SK-N-SH (cell line): ENCODE data around the gene SPA17. TPM values are rescaled to one million over a fixed set of nuclear protein-coding genes. Genes with fewer than 3 reads are reported as not detected.

Experiments
- CTCF ChIA-PET: fragments of 300-600, 350-600 bp; formaldehyde crosslinking; extraction: SDS; loops from one replicate; lab custom pipeline; 2021; lab: Yijun Ruan, JAX
- POLR2A ChIA-PET: fragments of 350-600 bp; sonication (Branson Sonifier 250); formaldehyde crosslinking; extraction: SDS; loops from one replicate; lab custom pipeline; 2020; ENCODE audit warnings: antibody characterized with exemption, inconsistent platforms; lab: Yijun Ruan, JAX
- DNase-seq: peaks from one replicate; pipeline ENCODE4 v3.0.0; 2012
- H2AFZ ChIP-seq: fragments of 200-600 bp; sonication (generic); 2 replicates; pipeline ENCODE4 v1.8.1; 2016; ENCODE audit warnings: antibody characterized with exemption, mild to moderate bottlenecking, low read depth
- H3F3A ChIP-seq: fragments of 200-600 bp; sonication (generic); replicated peaks from 2 replicates; pipeline ENCODE3; 2016; ENCODE audit warnings: antibody characterized with exemption, mild to moderate bottlenecking; ENCODE audit not compliant: insufficient read depth
- H3K27ac ChIP-seq, 2 experiments: fragments of 200-500 bp in 1 of 2; fragments of 200-600 bp in 1 of 2; sonication (Bioruptor generic) in 1 of 2; sonication (generic), shearing (Covaris generic) in 1 of 2; 2 replicates each; pipeline versions ENCODE4 v1.5.1 to v1.6.1; 2014 to 2016; ENCODE audit warnings: low read depth in 2 of 2, inconsistent platforms in 1 of 2, low read length in 1 of 2, mild to moderate bottlenecking in 1 of 2, mixed read lengths in 1 of 2
- H3K27me3 ChIP-seq: fragments of 200-600 bp; sonication (generic), shearing (Covaris generic); 2 replicates; pipeline ENCODE4 v1.6.1; 2016; ENCODE audit warnings: mixed run types; ENCODE audit not compliant: insufficient read depth
- H3K36me3 ChIP-seq, 2 experiments: fragments of 200-500 bp in 1 of 2; fragments of 200-600 bp in 1 of 2; sonication (Bioruptor generic) in 1 of 2; sonication (generic) in 1 of 2; replicated peaks in 1 of 2; 2 replicates each; pipeline versions ENCODE3 to v1.5.1; 2014 to 2016; ENCODE audit warnings: low read length in 1 of 2, mild to moderate bottlenecking in 1 of 2; ENCODE audit not compliant: insufficient read depth in 2 of 2, control insufficient read depth in 1 of 2
- H3K4me1 ChIP-seq, 2 experiments: fragments of 200-500 bp in 1 of 2; fragments of 200-600 bp in 1 of 2; sonication (Bioruptor generic) in 1 of 2; sonication (generic), shearing (Covaris generic) in 1 of 2; 2 replicates each; pipeline versions ENCODE4 v1.5.1 to v1.6.1; 2014 to 2016; ENCODE audit warnings: low read depth in 1 of 2, low read length in 1 of 2, mixed run types in 1 of 2; ENCODE audit not compliant: insufficient read depth in 2 of 2, control insufficient read depth in 1 of 2
- H3K4me2 ChIP-seq: fragments of 200-600 bp; sonication (generic), shearing (Covaris generic); 2 replicates; pipeline ENCODE4 v1.6.1; 2017; ENCODE audit warnings: mixed run types
- H3K4me3 ChIP-seq, 2 experiments: fragments of 200-500 bp in 1 of 2; fragments of 200-600 bp in 1 of 2; sonication (Bioruptor generic) in 1 of 2; sonication (generic), shearing (Covaris generic) in 1 of 2; 2 replicates each; pipeline versions ENCODE4 v1.5.1 to v1.8.1; 2014 to 2016; ENCODE audit warnings: low read depth in 2 of 2, inconsistent platforms in 1 of 2, low read length in 1 of 2, mild to moderate bottlenecking in 1 of 2, mixed read lengths in 1 of 2, moderate library complexity in 1 of 2
- H3K79me2 ChIP-seq: fragments of 200-600 bp; sonication (generic); 2 replicates; pipeline ENCODE4 v1.8.1; 2017; ENCODE audit warnings: mild to moderate bottlenecking; ENCODE audit not compliant: insufficient read depth
- H3K9ac ChIP-seq: fragments of 200-600 bp; sonication (generic); 2 replicates; pipeline ENCODE4 v1.6.1; 2017; ENCODE audit warnings: mixed run types
- H3K9me2 ChIP-seq: fragments of 200-600 bp; sonication (generic); 2 replicates; pipeline ENCODE4 v1.6.1; 2017; ENCODE audit warnings: mixed run types
- H3K9me3 ChIP-seq: fragments of 200-600 bp; sonication (generic); 2 replicates; pipeline ENCODE4 v1.6.1; 2017; ENCODE audit warnings: mixed run types, mild to moderate bottlenecking, moderate library complexity
- H4K20me1 ChIP-seq: fragments of 200-600 bp; sonication (generic); 2 replicates; pipeline ENCODE4 v1.6.1; 2017; ENCODE audit warnings: mild to moderate bottlenecking, mixed run types; ENCODE audit not compliant: insufficient read depth
- ELF1 ChIP-seq: IDR thresholded peaks from 2 replicates; pipeline ENCODE4 v1.4.0; 2012
- FOSL2 ChIP-seq: IDR thresholded peaks from 2 replicates; pipeline ENCODE4 v1.4.0; 2012; ENCODE audit warnings: low read depth, mild to moderate bottlenecking, moderate library complexity, borderline replicate concordance
- FOXJ3 ChIP-seq: sonication (generic); formaldehyde crosslinking; IDR thresholded peaks from 2 replicates; pipeline ENCODE4 v1.5.1; 2020; ENCODE audit warnings: mild to moderate bottlenecking, missing genetic modification reagents
- GABPA ChIP-seq: IDR thresholded peaks from 2 replicates; pipeline ENCODE4 v1.4.0; 2012; ENCODE audit warnings: low read depth, mild to moderate bottlenecking
- MEF2A ChIP-seq: IDR thresholded peaks from 2 replicates; pipeline ENCODE4 v1.4.0; 2012; ENCODE audit warnings: low read depth, borderline replicate concordance
- NFIC ChIP-seq: IDR thresholded peaks from 2 replicates; pipeline ENCODE4 v1.4.0; 2012; ENCODE audit warnings: borderline replicate concordance
- POLR2AphosphoS5 ChIP-seq: IDR thresholded peaks from 2 replicates; pipeline ENCODE4 v1.6.1; 2012; ENCODE audit warnings: low read depth, low read length
- RAD21 ChIP-seq: IDR thresholded peaks from 2 replicates; pipeline ENCODE4 v1.6.1; 2012; ENCODE audit warnings: mild to moderate bottlenecking, low read length
- RCOR1 ChIP-seq: fragments of 150-350 bp; IDR thresholded peaks from 2 replicates; pipeline ENCODE4 v1.6.1; 2017; ENCODE audit warnings: antibody characterized with exemption, low read length
- RXRA ChIP-seq: IDR thresholded peaks from 2 replicates; pipeline ENCODE4 v1.4.0; 2012; ENCODE audit warnings: low read depth, mild to moderate bottlenecking, borderline replicate concordance
- SIN3A ChIP-seq: IDR thresholded peaks from 2 replicates; pipeline ENCODE4 v1.6.1; 2012; ENCODE audit warnings: low read depth, mild to moderate bottlenecking, low read length, moderate library complexity, borderline replicate concordance
- SMC3 ChIP-seq: IDR thresholded peaks from 2 replicates; pipeline ENCODE4 v1.6.1; 2012; ENCODE audit warnings: low read depth, low read length, improper control_type of control experiment
- TCF12 ChIP-seq: IDR thresholded peaks from 2 replicates; pipeline ENCODE4 v1.4.0; 2012
- YY1 ChIP-seq: IDR thresholded peaks from 2 replicates; pipeline ENCODE4 v1.4.0; 2012; ENCODE audit warnings: low read depth, mild to moderate bottlenecking
- ZBTB33 ChIP-seq: IDR thresholded peaks from 2 replicates; pipeline ENCODE4 v1.4.0; 2012; ENCODE audit warnings: low read depth, borderline replicate concordance
- WGBS: methylation state at CpG from one replicate; pipeline ENCODE4 v1.1.6; 2017; ENCODE audit warnings: low lambda C conversion rate; 5-methylcytosine and 5-hydroxymethylcytosine counted together
- polyA plus RNA-seq, 3 experiments: library from polyadenylated mRNA; depleted of rRNA; stranded (reverse); fragments of >200 nt; gene quantifications; 2 replicates each; pipeline ENCODE4 v1.2.3, GENCODE V29; 2012
- TF ChIP-seq, protein P1 (sequence below): fragments of 150-350 bp; IDR thresholded peaks from 2 replicates; pipeline ENCODE4 v1.6.1; 2016; ENCODE audit warnings: mild to moderate bottlenecking, low read depth, low read length
- TF ChIP-seq, protein P2 (sequence below): IDR thresholded peaks from 2 replicates; pipeline ENCODE4 v1.4.0; 2012; ENCODE audit warnings: low read depth, borderline replicate concordance

The SPA17 gene
- polyA plus RNA-seq, 1 of the 3 experiments (the other 2 are of a cell fraction) = 7.7 TPM

DNA sequence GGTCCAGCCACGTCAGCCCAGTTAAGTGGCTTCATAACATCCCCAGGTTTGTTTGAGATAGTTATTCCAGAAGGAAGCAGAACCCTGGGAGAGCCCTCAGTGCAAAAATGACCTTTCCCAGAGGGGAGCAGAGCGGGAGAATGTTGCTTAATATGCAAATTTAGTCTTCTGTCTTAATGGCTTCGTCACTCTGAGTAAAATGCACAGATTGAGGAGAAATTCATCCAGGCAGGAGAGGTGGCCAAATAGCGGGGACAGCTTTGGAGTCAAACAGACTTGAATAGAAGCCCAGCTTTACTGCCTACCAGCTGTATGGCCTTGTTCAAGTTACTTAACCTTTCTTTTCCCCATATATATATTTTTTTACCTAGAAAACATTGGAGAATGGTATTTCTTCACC, 53.8 kb downstream of the SPA17 start:
- Histone ChIP-seq H3K4me1 (peaks cover 5 to 22% of the 10 kb centered on the region in 2 experiments; a peak in 2 of 4 replicates), H4K20me1 (no peaks in the 10 kb centered on the region), H3K9me2 (no peaks in the 10 kb centered on the region), H3K9me3 (no peaks in the 10 kb centered on the region), H3K4me2 (no peak overlapping the region), H3K9ac (no peak overlapping the region)
- 83% methylated on average over 4 of the region's 4 CpGs for WGBS
- POLR2A ChIA-PET = no interaction called here
- TF ChIP-seq TCF12 (no peak), RCOR1 (no peak), SIN3A (no peak), POLR2AphosphoS5 (no peak)
- TF ChIP-seq, protein P1, sequence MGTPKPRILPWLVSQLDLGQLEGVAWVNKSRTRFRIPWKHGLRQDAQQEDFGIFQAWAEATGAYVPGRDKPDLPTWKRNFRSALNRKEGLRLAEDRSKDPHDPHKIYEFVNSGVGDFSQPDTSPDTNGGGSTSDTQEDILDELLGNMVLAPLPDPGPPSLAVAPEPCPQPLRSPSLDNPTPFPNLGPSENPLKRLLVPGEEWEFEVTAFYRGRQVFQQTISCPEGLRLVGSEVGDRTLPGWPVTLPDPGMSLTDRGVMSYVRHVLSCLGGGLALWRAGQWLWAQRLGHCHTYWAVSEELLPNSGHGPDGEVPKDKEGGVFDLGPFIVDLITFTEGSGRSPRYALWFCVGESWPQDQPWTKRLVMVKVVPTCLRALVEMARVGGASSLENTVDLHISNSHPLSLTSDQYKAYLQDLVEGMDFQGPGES = no peak
- TF ChIP-seq, all 33 proteins: peak for 0
- Histone ChIP-seq H3K4me3 (no peak overlapping the region), H3F3A (peaks cover 11% of the 10 kb centered on the region), H3K79me2 (no peaks in the 10 kb centered on the region), H3K27ac (no peak overlapping the region), H3K36me3 (no peaks in the 10 kb centered on the region), H3K27me3 (no peaks in the 10 kb centered on the region), H2AFZ (no peak overlapping the region)
- DNase-seq = no peak
- CTCF ChIA-PET = no interaction called here

DNA sequence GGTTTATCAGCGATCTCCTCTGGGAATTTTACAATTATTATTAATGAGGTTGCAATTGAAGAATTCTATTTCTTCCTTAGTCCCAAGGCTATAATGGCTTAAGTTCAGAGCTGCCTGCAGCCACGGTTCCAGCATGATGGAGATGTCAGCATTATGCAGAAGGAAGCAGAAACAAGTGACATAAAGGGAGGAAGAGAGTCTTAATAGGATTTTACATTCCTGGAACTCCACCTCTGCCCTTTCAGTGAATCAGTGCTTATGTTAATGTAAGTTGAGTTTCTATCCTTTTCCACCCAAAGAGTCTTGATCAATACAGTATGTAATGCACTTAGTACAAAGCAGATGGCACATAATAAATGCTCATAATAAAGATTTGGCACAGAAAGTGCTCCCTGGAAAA, 54.4 kb downstream of the SPA17 start:
- no peaks in the 10 kb centered on the region for H3K27me3 ChIP-seq
- H3F3A ChIP-seq = peaks cover 11% of the 10 kb centered on the region
- H3K9me2 ChIP-seq = no peaks in the 10 kb centered on the region
- TF ChIP-seq RXRA = no peak
- TF ChIP-seq RAD21 = no peak
- no peak for TF ChIP-seq FOSL2
- TF ChIP-seq, protein P2, sequence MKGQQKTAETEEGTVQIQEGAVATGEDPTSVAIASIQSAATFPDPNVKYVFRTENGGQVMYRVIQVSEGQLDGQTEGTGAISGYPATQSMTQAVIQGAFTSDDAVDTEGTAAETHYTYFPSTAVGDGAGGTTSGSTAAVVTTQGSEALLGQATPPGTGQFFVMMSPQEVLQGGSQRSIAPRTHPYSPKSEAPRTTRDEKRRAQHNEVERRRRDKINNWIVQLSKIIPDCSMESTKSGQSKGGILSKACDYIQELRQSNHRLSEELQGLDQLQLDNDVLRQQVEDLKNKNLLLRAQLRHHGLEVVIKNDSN = no peak
- TF ChIP-seq SIN3A = no peak
- TF ChIP-seq ELF1 = no peak
- TF ChIP-seq TCF12 = no peak
- no peak for TF ChIP-seq ZBTB33
- no peak for TF ChIP-seq MEF2A
- no peak for TF ChIP-seq SMC3
- no peak for TF ChIP-seq FOXJ3 (CRISPR knock-in tag)
- no peak for TF ChIP-seq NFIC
- TF ChIP-seq GABPA = no peak
- no peak for TF ChIP-seq YY1
- no peaks in the 10 kb centered on the region for H4K20me1 ChIP-seq
- H3K4me1 ChIP-seq = peaks cover 5 to 22% of the 10 kb centered on the region in 2 experiments; a peak in 2 of 4 replicates
- no peaks in the 10 kb centered on the region for H3K36me3 ChIP-seq
- WGBS = 61% methylated on average over 2 of the region's 2 CpGs
- no peaks in the 10 kb centered on the region for H3K79me2 ChIP-seq
- CTCF ChIA-PET = no interaction called here
- H3K9ac ChIP-seq = no peak overlapping the region
- POLR2A ChIA-PET = no interaction called here
- H2AFZ ChIP-seq = no peak overlapping the region
- H3K4me2 ChIP-seq = no peak overlapping the region
- no peak overlapping the region for H3K4me3 ChIP-seq
- no peaks in the 10 kb centered on the region for H3K9me3 ChIP-seq
- DNase-seq = no peak
- no peak overlapping the region for H3K27ac ChIP-seq
